Measurements from ENCODE around the gene NSRP1. TPM values are rescaled to one million over a fixed set of nuclear protein-coding genes. Genes with fewer than 3 reads are reported as not detected.
"Not testable (repeated sequence)": the region's sequence is repeated elsewhere in the genome, so short reads cannot be mapped to it uniquely, and the experiment has no call there.

NSRP1 gene
- total RNA-seq, 1 experiment from 2014 or later = 13.9 TPM

DNA sequence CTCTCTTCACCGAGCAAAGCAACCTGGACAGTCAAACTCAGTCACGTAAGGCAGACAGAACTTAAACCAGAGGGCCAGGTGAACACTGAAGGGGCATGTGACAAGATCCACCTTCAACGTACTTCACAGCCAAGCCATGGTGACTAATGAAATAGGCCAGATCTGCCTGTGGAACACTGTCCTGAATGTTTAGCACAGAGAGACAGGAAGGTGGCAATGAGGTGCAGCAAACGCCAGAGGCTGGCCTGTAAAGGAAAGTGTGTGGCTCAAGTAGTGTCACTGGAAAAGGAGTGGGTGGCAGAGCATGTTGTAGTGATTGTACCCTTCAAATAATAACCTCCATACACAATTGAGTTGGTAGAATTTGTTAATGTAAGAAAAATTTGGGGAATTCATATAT is 80.8 kb downstream of the NSRP1 start:
- DNase-seq = no peak
- Histone ChIP-seq H3K79me2 (ENCODE audit: low read length) (no peaks in the 10 kb centered on the region), H3K9ac (ENCODE audit: low read length) (no peak overlapping the region), H4K20me1 (ENCODE audit: insufficient read depth, low read depth, low read length) (no peaks in the 10 kb centered on the region), H3K27me3 (ENCODE audit: low read length) (no peaks in the 10 kb centered on the region), H3K4me2 (ENCODE audit: low read depth, low read length, poor library complexity, severe bottlenecking) (no peak overlapping the region), H3K9me3 (ENCODE audit: low read length) (no peaks in the 10 kb centered on the region), H3K27ac (ENCODE audit: low read length) (no peak overlapping the region), H2AFZ (ENCODE audit: low read length) (no peak overlapping the region), H3K4me1 (ENCODE audit: low read length) (peaks cover 12% of the 10 kb centered on the region), H3K9me2 (replicated peaks; ENCODE audit: insufficient read depth, low read length) (no peaks in the 10 kb centered on the region), H3K4me3 (ENCODE audit: low read length) (no peak overlapping the region), H3K36me3 (ENCODE audit: insufficient read depth, low read length) (no peaks in the 10 kb centered on the region)

DNA sequence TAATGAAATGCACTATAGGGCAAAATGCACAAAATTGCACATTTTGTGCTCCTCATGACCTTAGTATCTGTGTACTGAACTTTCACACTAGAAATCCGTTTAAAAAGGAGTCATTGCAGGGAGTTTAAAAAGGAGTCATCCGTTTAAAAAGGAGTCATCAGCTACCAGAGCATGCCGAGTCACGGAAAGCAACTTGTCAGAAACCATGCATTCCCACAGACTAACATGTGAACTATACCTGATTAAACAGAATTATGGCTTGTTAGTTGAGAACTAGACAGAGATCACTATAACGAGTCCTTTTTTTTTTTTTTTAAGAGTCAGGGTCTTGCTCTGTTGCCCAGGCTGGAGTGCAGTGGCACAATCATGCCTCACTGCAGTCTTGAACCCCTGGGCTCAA is 83.0 kb downstream of the NSRP1 start:
- Histone ChIP-seq H3K79me2 (ENCODE audit: low read length) (no peaks in the 10 kb centered on the region), H3K27ac (ENCODE audit: low read length) (no peak overlapping the region), H3K9me3 (ENCODE audit: low read length) (no peaks in the 10 kb centered on the region), H3K4me1 (ENCODE audit: low read length) (peaks cover 4% of the 10 kb centered on the region; the same call in 1 of the 2 replicates), H3K27me3 (ENCODE audit: low read length) (no peaks in the 10 kb centered on the region), H3K4me3 (ENCODE audit: low read length) (no peak overlapping the region), H3K9me2 (replicated peaks; ENCODE audit: insufficient read depth, low read length) (no peaks in the 10 kb centered on the region), H3K36me3 (ENCODE audit: insufficient read depth, low read length) (no peaks in the 10 kb centered on the region), H3K9ac (ENCODE audit: low read length) (no peak overlapping the region), H3K4me2 (ENCODE audit: low read depth, low read length, poor library complexity, severe bottlenecking) (no peak overlapping the region), H4K20me1 (ENCODE audit: insufficient read depth, low read depth, low read length) (no peaks in the 10 kb centered on the region), H2AFZ (ENCODE audit: low read length) (no peak overlapping the region)
- no peak for DNase-seq

GRCh38 chr17:30200106-30200505 is 83.5 kb downstream of the NSRP1 start:
- no peaks in the 10 kb centered on the region for H4K20me1 ChIP-seq (ENCODE audit: insufficient read depth, low read depth, low read length)
- no peaks in the 10 kb centered on the region for H3K36me3 ChIP-seq (ENCODE audit: insufficient read depth, low read length)
- H3K4me3 ChIP-seq (ENCODE audit: low read length) = no peak overlapping the region
- H3K4me1 ChIP-seq (ENCODE audit: low read length) = peaks cover 4% of the 10 kb centered on the region; the same call in 1 of the 2 replicates
- no peaks in the 10 kb centered on the region for H3K9me3 ChIP-seq (ENCODE audit: low read length)
- no peak overlapping the region for H3K4me2 ChIP-seq (ENCODE audit: low read depth, low read length, poor library complexity, severe bottlenecking)
- H3K27me3 ChIP-seq (ENCODE audit: low read length) = no peaks in the 10 kb centered on the region
- DNase-seq = no peak
- no peak overlapping the region for H3K9ac ChIP-seq (ENCODE audit: low read length)
- no peaks in the 10 kb centered on the region for H3K79me2 ChIP-seq (ENCODE audit: low read length)
- no peaks in the 10 kb centered on the region for H3K9me2 ChIP-seq (replicated peaks; ENCODE audit: insufficient read depth, low read length)
- H2AFZ ChIP-seq (ENCODE audit: low read length) = no peak overlapping the region
- no peak overlapping the region for H3K27ac ChIP-seq (ENCODE audit: low read length)

GRCh38 chr17:30200656-30201055 is 84.0 kb downstream of the NSRP1 start:
- H3K27me3 ChIP-seq (ENCODE audit: low read length); H3K27ac ChIP-seq (ENCODE audit: low read length); H3K4me1 ChIP-seq (ENCODE audit: low read length); DNase-seq; H3K4me3 ChIP-seq (ENCODE audit: low read length); H3K79me2 ChIP-seq (ENCODE audit: low read length); H3K9ac ChIP-seq (ENCODE audit: low read length); H3K4me2 ChIP-seq (ENCODE audit: low read depth, low read length, poor library complexity, severe bottlenecking); H3K9me3 ChIP-seq (ENCODE audit: low read length); H3K9me2 ChIP-seq (replicated peaks; ENCODE audit: insufficient read depth, low read length); H2AFZ ChIP-seq (ENCODE audit: low read length); H4K20me1 ChIP-seq (ENCODE audit: insufficient read depth, low read depth, low read length); H3K36me3 ChIP-seq (ENCODE audit: insufficient read depth, low read length): not testable (repeated sequence)

GRCh38 chr17:30203471-30203981 is 86.9 kb downstream of the NSRP1 start:
- no peak overlapping the region for H2AFZ ChIP-seq (ENCODE audit: low read length)
- no peaks in the 10 kb centered on the region for H3K27me3 ChIP-seq (ENCODE audit: low read length)
- H4K20me1 ChIP-seq (ENCODE audit: insufficient read depth, low read depth, low read length) = no peaks in the 10 kb centered on the region
- no peak for DNase-seq
- H3K4me3 ChIP-seq (ENCODE audit: low read length) = no peak overlapping the region
- H3K4me2 ChIP-seq (ENCODE audit: low read depth, low read length, poor library complexity, severe bottlenecking) = no peak overlapping the region
- H3K36me3 ChIP-seq (ENCODE audit: insufficient read depth, low read length) = no peaks in the 10 kb centered on the region
- no peaks in the 10 kb centered on the region for H3K9me3 ChIP-seq (ENCODE audit: low read length)
- H3K79me2 ChIP-seq (ENCODE audit: low read length) = no peaks in the 10 kb centered on the region
- H3K27ac ChIP-seq (ENCODE audit: low read length) = no peak overlapping the region
- H3K9me2 ChIP-seq (replicated peaks; ENCODE audit: insufficient read depth, low read length) = no peaks in the 10 kb centered on the region
- peaks cover 4% of the 10 kb centered on the region; the same call in 1 of the 2 replicates for H3K4me1 ChIP-seq (ENCODE audit: low read length)
- no peak overlapping the region for H3K9ac ChIP-seq (ENCODE audit: low read length)

- Histone ChIP-seq H3K4me2 (ENCODE audit: low read depth, low read length, poor library complexity, severe bottlenecking) (no peak overlapping the region), H2AFZ (ENCODE audit: low read length) (no peak overlapping the region), H3K79me2 (ENCODE audit: low read length) (no peaks in the 10 kb centered on the region), H3K36me3 (ENCODE audit: insufficient read depth, low read length) (no peaks in the 10 kb centered on the region), H3K27ac (ENCODE audit: low read length) (no peak overlapping the region), H3K9me2 (replicated peaks; ENCODE audit: insufficient read depth, low read length) (no peaks in the 10 kb centered on the region), H3K4me3 (ENCODE audit: low read length) (no peak overlapping the region), H3K4me1 (ENCODE audit: low read length) (peaks cover 4% of the 10 kb centered on the region; the same call in 1 of the 2 replicates), H3K27me3 (ENCODE audit: low read length) (no peaks in the 10 kb centered on the region), H4K20me1 (ENCODE audit: insufficient read depth, low read depth, low read length) (no peaks in the 10 kb centered on the region), H3K9me3 (ENCODE audit: low read length) (no peaks in the 10 kb centered on the region), H3K9ac (ENCODE audit: low read length) (no peak overlapping the region)
- DNase-seq = no peak
These were observed 91.0 kb downstream of the NSRP1 start for GRCh38 chr17:30207655-30208054.

GRCh38 chr17:30208214-30208613 is 91.6 kb downstream of the NSRP1 start:
- H3K9me2 ChIP-seq (replicated peaks; ENCODE audit: insufficient read depth, low read length) = no peaks in the 10 kb centered on the region
- H4K20me1 ChIP-seq (ENCODE audit: insufficient read depth, low read depth, low read length) = no peaks in the 10 kb centered on the region
- H3K36me3 ChIP-seq (ENCODE audit: insufficient read depth, low read length) = no peaks in the 10 kb centered on the region
- H3K79me2 ChIP-seq (ENCODE audit: low read length) = no peaks in the 10 kb centered on the region
- DNase-seq = no peak
- H2AFZ ChIP-seq (ENCODE audit: low read length) = no peak overlapping the region
- peaks cover 4% of the 10 kb centered on the region; the same call in 1 of the 2 replicates for H3K4me1 ChIP-seq (ENCODE audit: low read length)
- no peak overlapping the region for H3K27ac ChIP-seq (ENCODE audit: low read length)
- no peak overlapping the region for H3K9ac ChIP-seq (ENCODE audit: low read length)
- H3K4me2 ChIP-seq (ENCODE audit: low read depth, low read length, poor library complexity, severe bottlenecking) = no peak overlapping the region
- H3K9me3 ChIP-seq (ENCODE audit: low read length) = no peaks in the 10 kb centered on the region
- no peak overlapping the region for H3K4me3 ChIP-seq (ENCODE audit: low read length)
- H3K27me3 ChIP-seq (ENCODE audit: low read length) = no peaks in the 10 kb centered on the region

- no peak for DNase-seq
- Histone ChIP-seq H2AFZ (ENCODE audit: low read length) (no peak overlapping the region), H3K9me3 (ENCODE audit: low read length) (no peaks in the 10 kb centered on the region), H4K20me1 (ENCODE audit: insufficient read depth, low read depth, low read length) (no peaks in the 10 kb centered on the region), H3K4me2 (ENCODE audit: low read depth, low read length, poor library complexity, severe bottlenecking) (no peak overlapping the region), H3K27me3 (ENCODE audit: low read length) (no peaks in the 10 kb centered on the region), H3K4me3 (ENCODE audit: low read length) (no peak overlapping the region), H3K27ac (ENCODE audit: low read length) (no peak overlapping the region), H3K36me3 (ENCODE audit: insufficient read depth, low read length) (no peaks in the 10 kb centered on the region), H3K79me2 (ENCODE audit: low read length) (no peaks in the 10 kb centered on the region), H3K4me1 (ENCODE audit: low read length) (peaks cover 4% of the 10 kb centered on the region; the same call in 1 of the 2 replicates), H3K9ac (ENCODE audit: low read length) (no peak overlapping the region), H3K9me2 (replicated peaks; ENCODE audit: insufficient read depth, low read length) (no peaks in the 10 kb centered on the region)
These were observed 93.3 kb downstream of the NSRP1 start for GRCh38 chr17:30209930-30210329.

DNA sequence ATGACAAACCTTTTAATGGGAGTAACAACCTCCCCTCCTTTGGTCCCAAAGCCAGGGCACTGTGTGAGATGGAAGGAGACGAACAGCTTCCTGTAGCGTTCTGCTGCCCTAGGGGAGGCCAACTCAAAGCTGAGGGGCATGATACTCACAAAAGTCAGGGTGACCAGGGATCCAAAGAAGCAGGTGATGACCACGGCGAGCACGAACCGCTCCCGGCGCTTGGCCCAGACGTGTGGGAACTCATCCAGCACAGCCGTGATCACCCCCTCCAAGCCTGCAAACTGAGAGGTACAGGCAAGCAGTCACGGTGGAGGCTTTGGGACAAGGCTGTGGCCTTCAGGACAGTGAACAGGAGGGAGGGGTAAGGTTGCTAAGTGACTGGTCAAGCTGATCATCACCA is 93.8 kb downstream of the NSRP1 start:
- Histone ChIP-seq H3K9me2 (replicated peaks; ENCODE audit: insufficient read depth, low read length) (no peaks in the 10 kb centered on the region), H3K4me3 (ENCODE audit: low read length) (no peak overlapping the region), H3K4me2 (ENCODE audit: low read depth, low read length, poor library complexity, severe bottlenecking) (no peak overlapping the region), H3K36me3 (ENCODE audit: insufficient read depth, low read length) (no peaks in the 10 kb centered on the region), H3K4me1 (ENCODE audit: low read length) (peaks cover 4% of the 10 kb centered on the region; the same call in 1 of the 2 replicates), H3K27ac (ENCODE audit: low read length) (no peak overlapping the region), H3K9ac (ENCODE audit: low read length) (no peak overlapping the region), H3K9me3 (ENCODE audit: low read length) (no peaks in the 10 kb centered on the region), H2AFZ (ENCODE audit: low read length) (no peak overlapping the region), H4K20me1 (ENCODE audit: insufficient read depth, low read depth, low read length) (no peaks in the 10 kb centered on the region), H3K79me2 (ENCODE audit: low read length) (no peaks in the 10 kb centered on the region), H3K27me3 (ENCODE audit: low read length) (no peaks in the 10 kb centered on the region)
- DNase-seq = no peak
